ENCODE measurements around the gene HSPB2. TPM values are rescaled to one million over a fixed set of nuclear protein-coding genes. Genes with fewer than 3 reads are reported as not detected.

HSPB2 gene
- total RNA-seq, 4 donors from 2014 or later = 1.3 TPM; not detected in 3

DNA sequence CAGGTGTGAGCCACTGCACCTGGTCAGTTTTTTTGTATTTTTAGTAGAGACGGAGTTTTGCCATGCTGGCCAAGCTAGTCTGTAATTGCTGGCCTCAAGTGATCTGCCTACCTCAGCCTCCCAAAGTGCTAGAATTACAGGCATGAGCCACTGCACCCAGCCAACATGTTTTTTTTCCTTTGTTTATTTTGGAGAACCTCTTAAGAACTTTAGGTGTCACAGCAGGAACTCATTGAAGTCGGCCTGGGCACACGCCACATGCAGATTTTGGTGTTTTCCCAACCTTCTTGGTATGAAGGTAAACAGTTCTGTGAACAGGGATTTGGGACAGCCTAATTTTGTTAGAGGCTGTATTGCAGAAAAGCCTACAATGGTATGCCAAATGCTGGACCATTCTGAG, 34.0 kb downstream of the HSPB2 start:
- TF ChIP-seq, protein P1, sequence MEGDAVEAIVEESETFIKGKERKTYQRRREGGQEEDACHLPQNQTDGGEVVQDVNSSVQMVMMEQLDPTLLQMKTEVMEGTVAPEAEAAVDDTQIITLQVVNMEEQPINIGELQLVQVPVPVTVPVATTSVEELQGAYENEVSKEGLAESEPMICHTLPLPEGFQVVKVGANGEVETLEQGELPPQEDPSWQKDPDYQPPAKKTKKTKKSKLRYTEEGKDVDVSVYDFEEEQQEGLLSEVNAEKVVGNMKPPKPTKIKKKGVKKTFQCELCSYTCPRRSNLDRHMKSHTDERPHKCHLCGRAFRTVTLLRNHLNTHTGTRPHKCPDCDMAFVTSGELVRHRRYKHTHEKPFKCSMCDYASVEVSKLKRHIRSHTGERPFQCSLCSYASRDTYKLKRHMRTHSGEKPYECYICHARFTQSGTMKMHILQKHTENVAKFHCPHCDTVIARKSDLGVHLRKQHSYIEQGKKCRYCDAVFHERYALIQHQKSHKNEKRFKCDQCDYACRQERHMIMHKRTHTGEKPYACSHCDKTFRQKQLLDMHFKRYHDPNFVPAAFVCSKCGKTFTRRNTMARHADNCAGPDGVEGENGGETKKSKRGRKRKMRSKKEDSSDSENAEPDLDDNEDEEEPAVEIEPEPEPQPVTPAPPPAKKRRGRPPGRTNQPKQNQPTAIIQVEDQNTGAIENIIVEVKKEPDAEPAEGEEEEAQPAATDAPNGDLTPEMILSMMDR (IDR thresholded peaks at IDR 0.05) = no peak
- TF ChIP-seq POLR2AphosphoS5 (IDR thresholded peaks at IDR 0.05) (no peak), POLR2A (IDR thresholded peaks at IDR 0.05) (no peak), EP300 (IDR thresholded peaks at IDR 0.05; ENCODE audit: low read depth) (no peak)
- Histone ChIP-seq H3K27ac (no peak overlapping the region), H3K27me3 (no peaks in the 10 kb centered on the region), H3K4me1 (peaks cover 0 to 7% (median 0%) of the 10 kb centered on the region in 4 donors), H3K36me3 (no peaks in the 10 kb centered on the region), H3K4me3 (no peak overlapping the region), H3K9me3 (no peaks in the 10 kb centered on the region)
- in situ Hi-C loops (cut with MboI; ENCODE audit: low pct_ligation_motif_present in 1 of 4, low pct_unique_long_range_greater_than_20kb in 1 of 4, low sequenced_read_pairs in 3 of 4) = no loop called here
- WGBS, 2 donors (ENCODE audit: low coverage in 1 of 2) = 87% methylated on average over 3 of the region's 3 CpGs
- DNase-seq = no peak
- intact Hi-C loops (cut with DNase I; ENCODE audit: low total_unique reads) = no loop called here

DNA sequence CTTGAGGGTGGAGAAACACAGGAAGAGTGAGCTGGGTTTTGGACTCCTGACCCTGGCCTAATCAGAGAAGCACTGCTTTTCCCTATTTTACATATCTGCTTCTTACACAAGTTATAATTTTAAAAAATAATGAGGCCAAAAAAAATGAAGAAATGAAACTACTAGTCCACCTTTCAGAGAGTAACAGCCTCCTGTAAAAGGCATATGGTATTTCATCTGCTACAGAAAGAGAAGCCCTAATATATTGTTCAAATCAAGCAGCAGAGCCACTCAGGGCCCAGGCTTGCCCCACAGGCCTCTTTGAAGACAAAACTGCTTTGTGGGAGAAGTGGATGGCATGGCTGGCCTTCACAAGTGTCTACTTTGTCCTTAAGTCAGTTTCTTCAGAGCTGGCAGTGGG, 34.6 kb downstream of the HSPB2 start:
- in situ Hi-C loops (cut with MboI; ENCODE audit: low pct_ligation_motif_present in 1 of 4, low pct_unique_long_range_greater_than_20kb in 1 of 4, low sequenced_read_pairs in 3 of 4) = no loop called here
- peaks cover 0 to 7% (median 0%) of the 10 kb centered on the region in 4 donors for H3K4me1 ChIP-seq
- TF ChIP-seq POLR2A (IDR thresholded peaks at IDR 0.05) = no peak
- no peak for TF ChIP-seq EP300 (IDR thresholded peaks at IDR 0.05; ENCODE audit: low read depth)
- TF ChIP-seq POLR2AphosphoS5 (IDR thresholded peaks at IDR 0.05) = no peak
- TF ChIP-seq, protein P1 (IDR thresholded peaks at IDR 0.05) = no peak
- no peak overlapping the region for H3K27ac ChIP-seq
- no peak for DNase-seq
- H3K27me3 ChIP-seq = no peaks in the 10 kb centered on the region
- H3K4me3 ChIP-seq = no peak overlapping the region
- intact Hi-C loops (cut with DNase I; ENCODE audit: low total_unique reads) = no loop called here
- no peaks in the 10 kb centered on the region for H3K9me3 ChIP-seq
- no peaks in the 10 kb centered on the region for H3K36me3 ChIP-seq

DNA sequence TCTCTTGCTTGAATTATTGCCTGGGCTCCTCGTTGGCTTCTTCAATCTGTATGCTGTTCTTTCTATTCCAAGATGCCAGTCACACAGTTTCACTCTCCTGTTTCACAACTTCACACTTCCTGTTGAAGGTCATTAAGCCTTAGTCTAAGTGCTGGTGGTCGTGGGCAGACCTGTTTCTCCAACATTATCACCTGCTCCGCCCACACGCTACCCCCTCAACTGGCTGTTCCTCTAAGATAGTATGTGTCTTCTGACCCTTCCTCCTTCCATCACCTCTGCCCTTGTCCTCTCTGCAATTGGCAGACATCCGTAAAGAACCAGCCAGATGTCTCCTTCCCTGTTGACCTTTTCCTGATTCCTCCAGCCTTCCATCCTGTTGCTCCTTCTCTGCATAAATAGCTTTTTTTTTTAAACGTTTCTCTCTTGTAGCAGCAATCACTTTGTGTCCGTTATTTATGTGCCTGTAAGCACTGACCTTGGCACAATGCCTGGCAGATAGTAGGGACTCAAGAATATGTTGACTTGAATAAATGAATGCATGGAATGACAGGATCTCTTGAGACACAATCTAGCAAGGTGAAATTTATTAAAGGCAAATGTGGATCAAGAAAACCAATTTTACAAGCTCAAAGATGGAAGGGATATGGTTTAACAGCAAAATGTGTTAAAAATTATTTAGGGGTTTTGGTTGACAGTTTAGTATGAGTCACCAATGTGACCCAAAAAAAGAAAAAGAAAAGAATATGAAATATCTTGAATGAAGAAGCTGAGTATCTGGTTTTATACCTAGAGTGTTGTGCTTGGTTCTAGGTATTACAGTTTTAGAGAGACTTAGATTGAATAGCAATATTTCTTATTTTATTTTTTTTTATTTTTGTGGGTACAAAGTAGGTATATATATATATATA, 37.2 kb downstream of the HSPB2 start:
- no peak for DNase-seq
- WGBS, 2 donors (ENCODE audit: low coverage in 1 of 2) = 43 to 65% methylated on average over 5 to 7 of the region's 7 CpGs
- H3K4me3 ChIP-seq = no peak overlapping the region
- H3K27ac ChIP-seq = no peak overlapping the region
- in situ Hi-C loops (cut with MboI; ENCODE audit: low pct_ligation_motif_present in 1 of 4, low pct_unique_long_range_greater_than_20kb in 1 of 4, low sequenced_read_pairs in 3 of 4) (no loop called here), intact Hi-C loops (cut with DNase I; ENCODE audit: low total_unique reads) (no loop called here)
- no peaks in the 10 kb centered on the region for H3K9me3 ChIP-seq
- H3K27me3 ChIP-seq = no peaks in the 10 kb centered on the region
- H3K4me1 ChIP-seq = no peaks in the 10 kb centered on the region
- no peaks in the 10 kb centered on the region for H3K36me3 ChIP-seq
- TF ChIP-seq EP300 (IDR thresholded peaks at IDR 0.05; ENCODE audit: low read depth) (no peak), POLR2AphosphoS5 (IDR thresholded peaks at IDR 0.05) (no peak), POLR2A (IDR thresholded peaks at IDR 0.05) (no peak)
- TF ChIP-seq, protein P1 (IDR thresholded peaks at IDR 0.05) = no peak

DNA sequence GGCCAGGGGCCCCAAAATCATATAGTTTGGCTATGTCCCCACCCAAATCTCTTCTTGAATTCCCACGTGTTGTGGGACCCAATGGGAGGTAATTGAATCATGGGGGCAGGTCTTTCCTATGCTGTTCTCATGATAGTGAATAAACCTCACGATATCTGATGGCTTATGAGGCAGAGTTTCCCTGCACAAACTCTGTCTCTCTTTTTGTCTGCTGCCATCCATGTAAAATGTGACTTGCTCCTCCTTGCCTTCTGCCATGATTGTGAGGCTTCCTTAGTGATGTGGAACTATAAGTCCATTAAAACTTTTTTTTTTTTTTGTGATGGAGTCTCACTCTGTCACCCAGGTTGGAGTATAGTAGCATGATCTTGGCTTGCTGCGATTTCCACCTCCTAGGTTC, 39.0 kb downstream of the HSPB2 start:
- Histone ChIP-seq H3K27me3 (no peaks in the 10 kb centered on the region), H3K27ac (no peak overlapping the region), H3K4me1 (no peaks in the 10 kb centered on the region), H3K4me3 (no peak overlapping the region), H3K9me3 (no peaks in the 10 kb centered on the region), H3K36me3 (no peaks in the 10 kb centered on the region)
- DNase-seq = no peak
- TF ChIP-seq POLR2A (IDR thresholded peaks at IDR 0.05) (no peak), EP300 (IDR thresholded peaks at IDR 0.05; ENCODE audit: low read depth) (no peak), POLR2AphosphoS5 (IDR thresholded peaks at IDR 0.05) (no peak)
- TF ChIP-seq, protein P1 (IDR thresholded peaks at IDR 0.05) = no peak
- 87 to 95% methylated on average over 2 to 3 of the region's 3 CpGs for WGBS, 2 donors (ENCODE audit: low coverage in 1 of 2)
- intact Hi-C loops (cut with DNase I; ENCODE audit: low total_unique reads) = no loop called here
- in situ Hi-C loops (cut with MboI; ENCODE audit: low pct_ligation_motif_present in 1 of 4, low pct_unique_long_range_greater_than_20kb in 1 of 4, low sequenced_read_pairs in 3 of 4) = no loop called here
